Endothelial cell of umbilical vein (primary cell): ENCODE results near the gene CARD6. TPM values are rescaled to one million over a fixed set of nuclear protein-coding genes. Genes with fewer than 3 reads are reported as not detected.

ENCODE experiments used
- BruUV-seq: library from RNA; stranded (reverse); fragments of 400-500 nt; replicated peaks from 2 replicates; lab custom pipeline; 2021; lab: Mats Ljungman, UMichigan
- CTCF ChIA-PET: fragments of 300-600, 350-600 bp; sonication (Branson Sonifier 250); formaldehyde crosslinking; loops from one replicate; lab custom pipeline; 2021; ENCODE audit warnings: antibody characterized with exemption, inconsistent platforms; lab: Charles Lee
- POLR2A ChIA-PET: fragments of 300-600, 350-600 bp; sonication (Branson Sonifier 250); formaldehyde crosslinking; loops from one replicate; lab custom pipeline; 2021; ENCODE audit warnings: antibody characterized with exemption, inconsistent platforms; lab: Charles Lee
- DNase-seq: peaks from one replicate; pipeline ENCODE4 v3.0.0-alpha.2; 2011; ENCODE audit warnings: low read depth, low spot score
- FAIRE-seq: peaks from 2 replicates; lab custom pipeline; 2011; peaks lifted over from hg19 to GRCh38; lab: Jason Lieb, UNC
- H2AFZ ChIP-seq: 2 replicates; pipeline ENCODE4 v1.6.0; 2012; ENCODE audit warnings: low read depth, low read length, control low read depth, inconsistent platforms
- H3K27ac ChIP-seq: 2 replicates; pipeline ENCODE4 v1.5.1; 2011; ENCODE audit warnings: low read depth, mild to moderate bottlenecking, control low read depth, low read length, moderate library complexity; ENCODE audit not compliant: insufficient read depth
- H3K27me3 ChIP-seq, 2 experiments: 2 replicates each; pipeline versions ENCODE4 v1.6.0 to v1.6.1; 2011; ENCODE audit warnings: low read length in 2 of 2, mixed read lengths in 1 of 2; ENCODE audit not compliant: control insufficient read depth in 2 of 2, insufficient read depth in 2 of 2
- H3K36me3 ChIP-seq, 2 experiments: 2 replicates in 1 of 2; 3 replicates in 1 of 2; pipeline ENCODE4 v1.5.1; 2011; ENCODE audit warnings: low read length in 2 of 2, mild to moderate bottlenecking in 1 of 2, moderate library complexity in 1 of 2; ENCODE audit not compliant: control insufficient read depth in 2 of 2, insufficient read depth in 2 of 2; ENCODE audit errors: extremely low read depth in 1 of 2
- H3K4me1 ChIP-seq: 3 replicates; pipeline ENCODE4 v1.5.1; 2011; ENCODE audit warnings: mild to moderate bottlenecking, low read length; ENCODE audit not compliant: control insufficient read depth, insufficient read depth; ENCODE audit errors: extremely low read depth
- H3K4me2 ChIP-seq: 2 replicates; pipeline ENCODE4 v1.6.1; 2011; ENCODE audit warnings: low read length, control low read depth, mixed read lengths; ENCODE audit not compliant: insufficient read depth
- H3K4me3 ChIP-seq, 3 experiments: fragments of 200-600 bp in 1 of 3; sonication (generic), shearing (Covaris generic) in 1 of 3; replicated peaks in 1 of 3; 2 replicates each; pipeline ENCODE4 v1.5.1; 2011 to 2016; ENCODE audit warnings: control low read depth in 3 of 3, low read length in 3 of 3, mild to moderate bottlenecking in 2 of 3, inconsistent platforms in 1 of 3, low read depth in 1 of 3, moderate library complexity in 1 of 3; ENCODE audit not compliant: insufficient read depth in 1 of 3
- H3K79me2 ChIP-seq: 2 replicates; pipeline ENCODE4 v1.6.0; 2012; ENCODE audit warnings: low read length, inconsistent platforms; ENCODE audit not compliant: control insufficient read depth, insufficient read depth
- H3K9ac ChIP-seq: replicated peaks from 2 replicates; pipeline ENCODE3; 2011; ENCODE audit warnings: low read length, control low read depth; ENCODE audit not compliant: insufficient read depth; ENCODE audit errors: extremely low read depth
- H3K9me1 ChIP-seq: replicated peaks from 3 replicates; pipeline ENCODE4 v1.6.0; 2011; ENCODE audit warnings: mild to moderate bottlenecking, low read length; ENCODE audit not compliant: control insufficient read depth, insufficient read depth; ENCODE audit errors: extremely low read depth
- H3K9me3 ChIP-seq: replicated peaks from 2 replicates; pipeline ENCODE4 v1.5.1; 2012; ENCODE audit warnings: low read length, inconsistent platforms; ENCODE audit not compliant: control insufficient read depth, insufficient read depth
- H4K20me1 ChIP-seq: replicated peaks from 2 replicates; pipeline ENCODE3; 2011; ENCODE audit warnings: mild to moderate bottlenecking, low read length; ENCODE audit not compliant: control insufficient read depth, insufficient read depth; ENCODE audit errors: extremely low read depth
- CTCF ChIP-seq, 2 donors: IDR thresholded peaks; 1 replicate in 1 of 2; 2 replicates in 1 of 2; pipeline ENCODE4 v1.5.1; 2011; ENCODE audit warnings: low read length in 2 of 2, mild to moderate bottlenecking in 2 of 2, moderate library complexity in 2 of 2, control low read depth in 1 of 2, inconsistent platforms in 1 of 2, low read depth in 1 of 2; ENCODE audit not compliant: insufficient read depth in 1 of 2; ENCODE audit errors: extremely low read depth in 1 of 2
- EZH2 ChIP-seq: IDR thresholded peaks from 2 replicates; pipeline ENCODE4 v1.6.1; 2012; ENCODE audit warnings: borderline replicate concordance, low read depth, mild to moderate bottlenecking, moderate library complexity, low read length, inconsistent platforms; ENCODE audit not compliant: severe bottlenecking
- FOS ChIP-seq: IDR thresholded peaks from 2 replicates; pipeline ENCODE4 v1.6.1; 2011; ENCODE audit warnings: mild to moderate bottlenecking, low read length, moderate library complexity, borderline replicate concordance; ENCODE audit not compliant: insufficient read depth
- GATA2 ChIP-seq: IDR thresholded peaks from 2 replicates; pipeline ENCODE4 v1.7.0; 2011; ENCODE audit warnings: low read depth, mild to moderate bottlenecking, moderate library complexity, mixed read lengths, low read length; ENCODE audit not compliant: insufficient read length, insufficient read depth
- JUN ChIP-seq: IDR thresholded peaks from 2 replicates; pipeline ENCODE4 v1.6.1; 2011; ENCODE audit warnings: borderline replicate concordance, low read depth; ENCODE audit not compliant: insufficient read length, insufficient read depth
- MAX ChIP-seq: IDR thresholded peaks from 2 replicates; pipeline ENCODE4 v1.6.1; 2011; ENCODE audit not compliant: insufficient read depth, insufficient read length
- MYC ChIP-seq: IDR thresholded peaks from one replicate; pipeline ENCODE4 v1.6.1; 2011; ENCODE audit warnings: mild to moderate bottlenecking, low read depth, low read length
- POLR2A ChIP-seq: IDR thresholded peaks from 2 replicates; pipeline ENCODE4 v1.6.1; 2012; ENCODE audit warnings: low read depth, mild to moderate bottlenecking, control low read depth, low read length
- POLR2AphosphoS5 ChIP-seq: IDR thresholded peaks from 2 replicates; pipeline ENCODE4 v1.6.1; 2012; ENCODE audit warnings: low read depth, mild to moderate bottlenecking, control low read depth, low read length, moderate library complexity; ENCODE audit not compliant: insufficient read depth
- dilution Hi-C: fragments of 300-500 bp; cut with MboI; formaldehyde crosslinking; loops from one replicate; pipeline ENCODE4 v1.15.0; 2019; ENCODE audit warnings: low sequenced_read_pairs; ENCODE audit not compliant: extremely low pct_ligation_motif_present
- intact Hi-C: fragments of 100-400 bp; cut with micrococcal nuclease; formaldehyde crosslinking; loops from one replicate; pipeline ENCODE4 v1.10.0; 2022
- polyA plus RNA-seq, 4 experiments: library from polyadenylated mRNA; depleted of rRNA in 3 of 4; stranded (reverse) in 3 of 4; unstranded in 1 of 4; fragments of >200 nt; gene quantifications; 2 replicates each; pipeline versions ENCODE4 v1.2.1 to v1.2.3, GENCODE V29; 2011 to 2012; ENCODE audit warnings: missing spikeins in 1 of 4
- total RNA-seq: library from RNA; stranded (reverse); gene quantifications from 2 replicates; pipeline ENCODE4 v1.2.3, GENCODE V29; 2021

CARD6 gene
- total and polyA plus RNA-seq, 2 donors (not counting 3 experiments of a cell fraction or from before 2014, with no cell fraction given), result 11.0 to 23.8 TPM

GRCh38 chr5:40838086-40838485 is 3.1 kb upstream of the CARD6 start:
- H3K4me1 ChIP-seq, result peaks cover 33% of the 10 kb centered on the region
- POLR2A ChIA-PET, result no interaction called here
- no peak overlapping the region for H3K4me2 ChIP-seq
- H3K4me3 ChIP-seq, result no peak overlapping the region
- H3K9me3 ChIP-seq, result no peaks in the 10 kb centered on the region
- TF ChIP-seq POLR2AphosphoS5 (no peak), FOS (no peak), GATA2 (no peak), POLR2A (no peak), CTCF (IDR thresholded peaks at IDR 0.05; ENCODE audit: extremely low read depth in 1 of 2, insufficient read depth in 1 of 2, low read depth in 1 of 2, low read length in 2 of 2) (no peak), JUN (no peak), MAX (no peak), EZH2 (no peak), MYC (no peak)
- BruUV-seq, result no TSS peak
- H3K27ac ChIP-seq, result no peak overlapping the region
- CTCF ChIA-PET, result interaction anchor here (0.9 kb wide), 1 partner anchor 40 kb away, joined by 3 read pairs; the partner anchor contains the start of gene PRKAA1
- peaks cover 31% of the 10 kb centered on the region for H3K79me2 ChIP-seq
- H3K27me3 ChIP-seq, result no peaks in the 10 kb centered on the region
- intact Hi-C loops, result no loop called here
- no peaks in the 10 kb centered on the region for H3K9me1 ChIP-seq
- dilution Hi-C loops, result no loop called here
- H4K20me1 ChIP-seq, result peaks cover under 1% of the 10 kb centered on the region
- H2AFZ ChIP-seq, result no peak overlapping the region
- H3K36me3 ChIP-seq, result peaks cover 0 to 2% of the 10 kb centered on the region in 2 experiments
- FAIRE-seq (no peak), DNase-seq (no peak)
- H3K9ac ChIP-seq, result no peak overlapping the region
